HL-60 (cell line): Measurements from ENCODE around the gene GNAQ.
A peak's percentile ranks its signal among the peaks of the same experiment; 100 is the strongest.

Experiments used
- DNase-seq, 2 experiments: peaks; one replicate each; pipeline ENCODE4 v3.0.0-alpha.2; 2010 to 2020; ENCODE audit warnings: low read depth in 1 of 2, low spot score in 1 of 2
- H3K27ac ChIP-seq: fragments of 250-450 bp; sonication (Bioruptor Pico); replicated peaks from 2 replicates; pipeline ENCODE4 v1.5.1; 2020; ENCODE audit warnings: mild to moderate bottlenecking, moderate library complexity
- H3K27me3 ChIP-seq: fragments of 250-450 bp; sonication (Bioruptor Pico); 2 replicates; pipeline ENCODE4 v1.5.1; 2021; ENCODE audit warnings: mild to moderate bottlenecking, moderate library complexity; ENCODE audit not compliant: insufficient read depth, poor library complexity, severe bottlenecking
- H3K4me3 ChIP-seq: replicated peaks from 2 replicates; pipeline ENCODE4 v1.5.1; 2011; ENCODE audit warnings: mild to moderate bottlenecking, control low read depth, low read length; ENCODE audit not compliant: insufficient read depth
- GABPA ChIP-seq: IDR thresholded peaks from 2 replicates; pipeline ENCODE4 v1.6.1; 2012; ENCODE audit warnings: low read depth
- POLR2AphosphoS5 ChIP-seq: IDR thresholded peaks from 2 replicates; pipeline ENCODE4 v1.6.1; 2012; ENCODE audit warnings: low read depth
- SPI1 ChIP-seq: IDR thresholded peaks from 2 replicates; pipeline ENCODE4 v1.6.1; 2012; ENCODE audit warnings: low read depth, mild to moderate bottlenecking, borderline replicate concordance
- long read RNA-seq: library from polyadenylated mRNA; unstranded; transcript quantifications from one replicate; pipeline ENCODE4 v2.0.0, GENCODE V29; 2020
- TF ChIP-seq, protein P1 (sequence below): IDR thresholded peaks from one replicate; pipeline ENCODE4 v1.5.1; 2011; ENCODE audit warnings: low read length, control low read depth, inconsistent platforms; ENCODE audit not compliant: insufficient read depth
- TF ChIP-seq, protein P2 (sequence below): IDR thresholded peaks from 2 replicates; pipeline ENCODE4 v1.6.1; 2012; ENCODE audit warnings: low read depth; ENCODE audit not compliant: insufficient replicate concordance

GNAQ gene
- long read RNA-seq, partial matches to known transcripts = 2 of 18 reads
- long read RNA-seq, other reads (novel, unspliced or antisense) = 16 of 18 reads

DNA sequence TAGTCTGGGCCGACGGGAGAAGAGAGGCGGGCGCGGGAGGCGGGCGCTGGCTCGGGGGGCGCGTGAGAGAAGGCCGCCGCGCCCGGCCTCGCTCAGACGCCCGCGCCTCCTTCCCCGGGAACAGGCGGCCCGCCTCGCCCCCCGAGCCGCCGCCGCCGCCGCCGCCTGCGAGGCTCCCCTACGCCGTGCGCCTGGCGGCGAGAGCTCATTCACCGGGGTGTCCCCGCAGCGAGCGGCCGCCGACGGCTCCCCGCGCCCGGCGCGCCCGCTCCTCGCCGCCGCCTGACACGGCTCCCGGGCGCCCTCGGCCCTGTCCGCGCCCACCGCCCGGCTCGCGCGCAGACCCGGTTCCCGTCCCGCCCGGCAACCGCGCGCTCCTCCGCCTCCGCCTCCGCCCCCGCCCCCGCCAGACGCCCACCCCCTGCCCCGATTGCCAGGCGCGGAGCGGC, at the start of gene GNAQ:
GNAQ (minus strand) TSS at position 368 of the 449 bp plus-strand sequence. CDS start 576 bp downstream, outside the sequence.
- no peak for DNase-seq
- peak within 1 kb of the TSS; percentile 90 for H3K27ac ChIP-seq
- H3K4me3 ChIP-seq = peak within 1 kb of the TSS; percentile 90
- H3K27me3 ChIP-seq = no peaks in the 10 kb centered on the region
- TF ChIP-seq, protein P1, sequence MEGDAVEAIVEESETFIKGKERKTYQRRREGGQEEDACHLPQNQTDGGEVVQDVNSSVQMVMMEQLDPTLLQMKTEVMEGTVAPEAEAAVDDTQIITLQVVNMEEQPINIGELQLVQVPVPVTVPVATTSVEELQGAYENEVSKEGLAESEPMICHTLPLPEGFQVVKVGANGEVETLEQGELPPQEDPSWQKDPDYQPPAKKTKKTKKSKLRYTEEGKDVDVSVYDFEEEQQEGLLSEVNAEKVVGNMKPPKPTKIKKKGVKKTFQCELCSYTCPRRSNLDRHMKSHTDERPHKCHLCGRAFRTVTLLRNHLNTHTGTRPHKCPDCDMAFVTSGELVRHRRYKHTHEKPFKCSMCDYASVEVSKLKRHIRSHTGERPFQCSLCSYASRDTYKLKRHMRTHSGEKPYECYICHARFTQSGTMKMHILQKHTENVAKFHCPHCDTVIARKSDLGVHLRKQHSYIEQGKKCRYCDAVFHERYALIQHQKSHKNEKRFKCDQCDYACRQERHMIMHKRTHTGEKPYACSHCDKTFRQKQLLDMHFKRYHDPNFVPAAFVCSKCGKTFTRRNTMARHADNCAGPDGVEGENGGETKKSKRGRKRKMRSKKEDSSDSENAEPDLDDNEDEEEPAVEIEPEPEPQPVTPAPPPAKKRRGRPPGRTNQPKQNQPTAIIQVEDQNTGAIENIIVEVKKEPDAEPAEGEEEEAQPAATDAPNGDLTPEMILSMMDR = no peak
- TF ChIP-seq GABPA (no peak), SPI1 (no peak), POLR2AphosphoS5 (no peak)
- TF ChIP-seq, protein P2, sequence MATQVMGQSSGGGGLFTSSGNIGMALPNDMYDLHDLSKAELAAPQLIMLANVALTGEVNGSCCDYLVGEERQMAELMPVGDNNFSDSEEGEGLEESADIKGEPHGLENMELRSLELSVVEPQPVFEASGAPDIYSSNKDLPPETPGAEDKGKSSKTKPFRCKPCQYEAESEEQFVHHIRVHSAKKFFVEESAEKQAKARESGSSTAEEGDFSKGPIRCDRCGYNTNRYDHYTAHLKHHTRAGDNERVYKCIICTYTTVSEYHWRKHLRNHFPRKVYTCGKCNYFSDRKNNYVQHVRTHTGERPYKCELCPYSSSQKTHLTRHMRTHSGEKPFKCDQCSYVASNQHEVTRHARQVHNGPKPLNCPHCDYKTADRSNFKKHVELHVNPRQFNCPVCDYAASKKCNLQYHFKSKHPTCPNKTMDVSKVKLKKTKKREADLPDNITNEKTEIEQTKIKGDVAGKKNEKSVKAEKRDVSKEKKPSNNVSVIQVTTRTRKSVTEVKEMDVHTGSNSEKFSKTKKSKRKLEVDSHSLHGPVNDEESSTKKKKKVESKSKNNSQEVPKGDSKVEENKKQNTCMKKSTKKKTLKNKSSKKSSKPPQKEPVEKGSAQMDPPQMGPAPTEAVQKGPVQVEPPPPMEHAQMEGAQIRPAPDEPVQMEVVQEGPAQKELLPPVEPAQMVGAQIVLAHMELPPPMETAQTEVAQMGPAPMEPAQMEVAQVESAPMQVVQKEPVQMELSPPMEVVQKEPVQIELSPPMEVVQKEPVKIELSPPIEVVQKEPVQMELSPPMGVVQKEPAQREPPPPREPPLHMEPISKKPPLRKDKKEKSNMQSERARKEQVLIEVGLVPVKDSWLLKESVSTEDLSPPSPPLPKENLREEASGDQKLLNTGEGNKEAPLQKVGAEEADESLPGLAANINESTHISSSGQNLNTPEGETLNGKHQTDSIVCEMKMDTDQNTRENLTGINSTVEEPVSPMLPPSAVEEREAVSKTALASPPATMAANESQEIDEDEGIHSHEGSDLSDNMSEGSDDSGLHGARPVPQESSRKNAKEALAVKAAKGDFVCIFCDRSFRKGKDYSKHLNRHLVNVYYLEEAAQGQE = no peak

DNA sequence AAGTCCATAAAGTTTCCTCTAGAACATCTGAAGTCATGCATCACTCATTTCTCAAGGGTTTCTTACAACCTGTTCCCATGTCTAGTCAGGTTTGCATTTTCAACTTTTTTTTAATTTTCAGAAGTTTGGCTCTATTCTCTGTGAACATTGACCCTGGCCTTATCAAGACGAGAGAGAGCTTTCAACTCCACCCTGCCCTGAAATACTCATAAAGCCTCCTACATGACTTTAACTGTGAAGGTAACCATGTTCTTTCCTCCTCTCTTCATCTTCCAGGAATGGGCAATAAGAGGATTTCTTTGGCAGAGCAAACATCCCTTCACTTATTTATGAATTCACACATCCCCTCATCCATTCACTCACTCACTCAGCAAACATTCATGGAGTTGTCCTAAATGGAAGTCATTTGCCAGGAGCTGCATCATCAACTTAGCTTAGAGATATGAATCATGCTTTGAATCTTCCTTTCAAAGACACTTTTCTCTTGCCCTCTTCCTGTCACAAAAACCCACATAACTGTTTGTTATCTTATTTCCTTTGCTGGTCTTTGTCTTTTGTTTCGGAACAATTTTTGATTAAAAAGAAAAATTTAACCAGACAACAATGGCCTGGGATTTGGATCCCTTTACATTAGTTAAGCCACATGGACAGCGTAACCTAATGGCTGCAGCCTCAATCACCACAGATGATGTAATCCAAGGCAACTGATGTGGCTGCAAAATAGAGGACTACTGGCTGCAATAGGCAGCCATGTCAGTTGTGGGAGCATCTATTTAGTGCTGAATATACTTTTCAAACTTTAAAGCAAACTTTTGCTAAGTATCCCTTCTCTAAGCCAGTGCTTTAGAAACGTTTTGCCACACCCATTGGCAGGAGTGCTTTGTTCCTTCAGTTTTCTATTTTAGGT, 43.0 kb upstream of the GNAQ start:
- DNase-seq = peak in 1 of 2 experiments; percentile 27
- Histone ChIP-seq H3K4me3 (no peak overlapping the region), H3K27me3 (no peaks in the 10 kb centered on the region), H3K27ac (no peak overlapping the region)
- TF ChIP-seq POLR2AphosphoS5 = no peak
- no peak for TF ChIP-seq GABPA
- TF ChIP-seq, protein P1 = no peak
- TF ChIP-seq SPI1 = no peak
- TF ChIP-seq, protein P2 = no peak

DNA sequence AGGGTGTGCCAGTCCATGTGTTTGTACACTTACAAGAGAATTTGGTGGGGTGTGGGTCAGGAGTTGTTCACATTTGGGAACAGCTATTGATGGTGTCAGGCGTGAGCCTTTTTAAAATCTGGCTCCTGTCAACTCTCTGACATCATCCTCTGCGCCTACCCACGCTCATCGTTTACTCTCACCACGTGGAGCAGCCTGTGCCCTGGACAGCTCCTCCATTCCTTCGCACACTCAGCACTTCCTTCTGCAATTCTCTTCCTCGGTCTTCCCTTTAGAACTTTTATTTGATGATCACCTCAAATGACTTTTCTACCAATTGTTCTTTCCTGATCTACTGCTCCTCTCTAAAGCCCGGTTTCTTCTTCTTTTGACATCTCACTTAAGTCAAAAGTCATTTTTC, 42.1 kb upstream of the GNAQ start:
- no peaks in the 10 kb centered on the region for H3K27me3 ChIP-seq
- DNase-seq = peak in 1 of 2 experiments; percentile 25
- no peak overlapping the region for H3K4me3 ChIP-seq
- no peak overlapping the region for H3K27ac ChIP-seq
- TF ChIP-seq, protein P2 = peak; percentile 90
- TF ChIP-seq POLR2AphosphoS5 = no peak
